Ectodermal cell (in vitro differentiated cells): ENCODE data around the gene WDR73.
A peak's percentile ranks its signal among the peaks of the same experiment; 100 is the strongest.

ENCODE experiments used
- H3K27ac ChIP-seq: 2 replicates; pipeline ENCODE4 v1.7.0; 2013; ENCODE audit warnings: mild to moderate bottlenecking, low read depth, low read length; ENCODE audit not compliant: insufficient read depth, poor library complexity, severe bottlenecking
- H3K27me3 ChIP-seq: 2 replicates; pipeline ENCODE4 v1.7.0; 2013; ENCODE audit warnings: mild to moderate bottlenecking, low read length; ENCODE audit not compliant: insufficient read depth, control insufficient read depth, poor library complexity, severe bottlenecking
- H3K36me3 ChIP-seq: one replicate; pipeline ENCODE4 v1.7.0; 2013; ENCODE audit warnings: low read length; ENCODE audit not compliant: control insufficient read depth, insufficient read depth
- H3K4me1 ChIP-seq: one replicate; pipeline ENCODE4 v1.7.0; 2013; ENCODE audit warnings: low read length; ENCODE audit not compliant: control insufficient read depth, insufficient read depth
- H3K4me3 ChIP-seq: 2 replicates; pipeline ENCODE4 v1.7.0; 2013; ENCODE audit warnings: low read depth, low read length, control low read depth; ENCODE audit not compliant: insufficient read depth
- H3K9me3 ChIP-seq: 2 replicates; pipeline ENCODE4 v1.7.0; 2013; ENCODE audit warnings: mild to moderate bottlenecking, low read length, moderate library complexity; ENCODE audit not compliant: control insufficient read depth
- WGBS, 2 experiments: methylation state at CpG; one replicate each; pipeline ENCODE4 v1.1.7; 2013; ENCODE audit warnings: missing lambda C conversion rate in 2 of 2; 5-methylcytosine and 5-hydroxymethylcytosine counted together

The WDR73 gene

GRCh38 chr15:84603630-84604379 lies 50.3 kb downstream of the WDR73 start:
- peaks cover 21% of the 10 kb centered on the region for H3K27me3 ChIP-seq
- H3K36me3 ChIP-seq: peaks cover 10% of the 10 kb centered on the region
- H3K4me3 ChIP-seq: no peak overlapping the region
- no peak overlapping the region for H3K27ac ChIP-seq
- 76 to 79% methylated on average over 14 of the region's 14 CpGs for WGBS, 2 experiments
- H3K4me1 ChIP-seq: no peaks in the 10 kb centered on the region
- H3K9me3 ChIP-seq: no peaks in the 10 kb centered on the region

DNA sequence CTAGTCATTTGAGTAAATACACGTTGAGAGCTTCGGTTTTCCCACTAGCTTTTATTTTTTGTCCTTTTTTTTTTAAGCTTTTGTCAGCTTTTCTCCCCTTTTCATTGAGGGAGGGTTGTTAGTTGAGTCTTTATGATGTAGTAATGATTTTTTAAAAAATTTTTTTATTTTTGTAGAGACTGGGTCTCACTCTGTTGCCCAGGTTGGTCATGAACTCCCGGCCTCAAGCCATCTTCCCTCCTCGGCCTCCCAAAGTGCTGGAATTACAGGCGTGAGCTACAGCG lies 52.6 kb downstream of the WDR73 start:
- 60 to 63% methylated on average over 6 of the region's 6 CpGs for WGBS, 2 experiments
- Histone ChIP-seq H3K27ac (no peak overlapping the region), H3K4me1 (no peaks in the 10 kb centered on the region), H3K9me3 (no peaks in the 10 kb centered on the region), H3K27me3 (peaks cover 25% of the 10 kb centered on the region), H3K4me3 (peak overlapping the region; percentile 93), H3K36me3 (peaks cover 10% of the 10 kb centered on the region)

GRCh38 chr15:84600687-84601554 lies 53.2 kb downstream of the WDR73 start, which contains the start of gene ZSCAN2:
TSS of gene ZSCAN2 (plus strand) at chr15:84601009. CDS start at chr15:84603928, 2,919 bp downstream.
- peak within 1 kb of the TSS; percentile 93 for H3K4me3 ChIP-seq
- H3K9me3 ChIP-seq: no peaks in the 10 kb centered on the region
- peaks cover 8% of the 10 kb centered on the region for H3K36me3 ChIP-seq
- WGBS, 2 experiments: 0% methylated on average over 68 of the region's 68 CpGs
- peaks cover 25% of the 10 kb centered on the region for H3K27me3 ChIP-seq
- no peaks in the 10 kb centered on the region for H3K4me1 ChIP-seq
- H3K27ac ChIP-seq: peak within 1 kb of the TSS; percentile 67

DNA sequence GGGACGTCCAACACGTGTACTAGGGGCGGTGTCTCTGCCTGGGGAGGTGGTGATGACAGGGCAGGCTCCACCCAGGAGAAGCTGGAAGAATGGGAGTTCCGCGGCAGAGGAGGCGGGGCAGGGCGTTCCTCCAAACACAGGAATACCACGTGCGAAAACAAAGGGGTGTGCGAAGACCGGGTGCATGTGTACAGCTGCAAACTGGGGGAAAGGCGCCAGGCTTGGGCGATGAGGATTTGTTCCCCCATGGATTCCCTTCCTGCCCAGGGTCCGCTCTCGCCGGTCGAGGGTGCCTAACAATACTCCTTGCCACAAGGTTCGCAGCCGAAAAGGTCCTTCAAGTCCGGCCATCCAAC lies 53.8 kb downstream of the WDR73 start:
- Histone ChIP-seq H3K4me1 (no peaks in the 10 kb centered on the region), H3K4me3 (peak overlapping the region; percentile 93), H3K27ac (no peak overlapping the region), H3K27me3 (peaks cover 25% of the 10 kb centered on the region), H3K36me3 (peaks cover 3% of the 10 kb centered on the region), H3K9me3 (no peaks in the 10 kb centered on the region)
- WGBS, 2 experiments: 8% methylated on average over 20 of the region's 20 CpGs

DNA sequence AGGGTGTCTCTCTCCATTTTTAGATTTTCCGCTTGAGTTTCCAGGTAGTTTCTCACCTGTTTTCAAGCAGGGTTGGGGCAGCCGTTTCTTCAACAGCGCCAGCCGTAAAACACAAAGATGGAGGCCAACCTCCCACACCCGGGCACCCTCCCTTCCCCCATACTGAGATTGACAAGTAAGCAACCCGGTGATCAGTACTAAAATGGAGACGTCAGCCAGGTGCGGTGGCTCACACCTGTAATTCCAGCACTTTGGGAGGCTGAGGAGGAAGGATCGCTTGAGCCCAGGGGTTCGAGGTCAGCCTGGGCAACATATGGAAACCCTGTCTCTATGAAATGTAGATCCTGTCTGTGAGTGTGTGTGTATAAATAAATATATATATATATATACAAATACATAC lies 54.2 kb downstream of the WDR73 start:
- Histone ChIP-seq H3K4me3 (no peak overlapping the region), H3K36me3 (peaks cover 3% of the 10 kb centered on the region), H3K27me3 (peaks cover 25% of the 10 kb centered on the region), H3K27ac (no peak overlapping the region), H3K9me3 (no peaks in the 10 kb centered on the region), H3K4me1 (no peaks in the 10 kb centered on the region)
- WGBS, 2 experiments: 80 to 88% methylated on average over 10 of the region's 10 CpGs

GRCh38 chr15:84598993-84599392 lies 55.1 kb downstream of the WDR73 start:
- no peak overlapping the region for H3K4me3 ChIP-seq
- 81 to 88% methylated on average over 1 of the region's 1 CpG for WGBS, 2 experiments
- peaks cover 25% of the 10 kb centered on the region for H3K27me3 ChIP-seq
- H3K27ac ChIP-seq: no peak overlapping the region
- no peaks in the 10 kb centered on the region for H3K9me3 ChIP-seq
- no peaks in the 10 kb centered on the region for H3K36me3 ChIP-seq
- H3K4me1 ChIP-seq: no peaks in the 10 kb centered on the region

- no peak overlapping the region for H3K27ac ChIP-seq
- no peaks in the 10 kb centered on the region for H3K4me1 ChIP-seq
- WGBS, 2 experiments: 76 to 83% methylated on average over 2 of the region's 2 CpGs
- no peaks in the 10 kb centered on the region for H3K36me3 ChIP-seq
- no peaks in the 10 kb centered on the region for H3K9me3 ChIP-seq
- no peak overlapping the region for H3K4me3 ChIP-seq
- H3K27me3 ChIP-seq: peaks cover 25% of the 10 kb centered on the region
Measured at GRCh38 chr15:84598250-84598649, 55.8 kb downstream of the WDR73 start.

DNA sequence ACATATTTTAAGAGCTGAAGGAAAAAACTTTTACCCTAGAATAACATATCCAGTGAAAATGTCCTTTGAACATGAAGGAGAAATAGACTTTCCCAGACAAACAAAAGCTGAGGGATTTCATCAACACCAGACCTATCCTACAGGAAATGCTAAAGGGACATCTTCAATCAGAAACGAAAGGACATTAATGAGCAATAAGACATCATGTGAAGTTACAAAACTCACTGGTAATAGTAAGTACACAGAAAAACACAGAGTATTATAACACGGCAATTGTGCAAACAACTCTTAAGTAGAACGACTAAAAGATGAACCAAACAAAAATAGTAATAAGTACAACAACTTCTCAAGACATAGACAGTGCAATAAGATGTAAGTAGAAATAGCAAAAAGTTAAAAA lies 56.8 kb downstream of the WDR73 start:
- Histone ChIP-seq H3K9me3 (no peaks in the 10 kb centered on the region), H3K4me3 (no peak overlapping the region), H3K36me3 (no peaks in the 10 kb centered on the region), H3K4me1 (no peaks in the 10 kb centered on the region), H3K27ac (no peak overlapping the region), H3K27me3 (peaks cover 25% of the 10 kb centered on the region)
- WGBS, 2 experiments: 89 to 94% methylated on average over 2 of the region's 3 CpGs

DNA sequence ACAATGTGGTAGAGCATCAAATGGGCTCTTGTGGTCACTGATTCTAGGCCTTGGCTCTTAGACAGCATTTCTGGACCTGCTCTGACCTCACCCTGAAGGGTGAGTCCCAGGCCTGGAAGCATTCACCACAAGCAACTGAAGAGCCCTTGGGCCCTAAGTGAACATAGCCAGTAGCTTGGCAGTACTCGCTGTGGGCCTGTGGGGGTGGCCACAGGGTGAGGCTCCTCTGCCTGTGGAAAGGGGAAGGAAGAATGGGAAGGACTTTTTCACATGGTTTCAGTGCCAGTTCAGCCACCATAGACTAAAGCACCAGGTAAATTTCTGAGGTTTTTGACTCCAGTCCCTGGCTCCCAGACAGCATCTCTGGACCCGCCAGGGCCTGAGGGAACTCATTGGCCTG lies 58.4 kb downstream of the WDR73 start:
- Histone ChIP-seq H3K9me3 (no peaks in the 10 kb centered on the region), H3K27ac (no peak overlapping the region), H3K4me1 (no peaks in the 10 kb centered on the region), H3K27me3 (peaks cover 17% of the 10 kb centered on the region), H3K36me3 (no peaks in the 10 kb centered on the region), H3K4me3 (no peak overlapping the region)
- 95 to 96% methylated on average over 2 of the region's 2 CpGs for WGBS, 2 experiments

- H3K36me3 ChIP-seq: no peaks in the 10 kb centered on the region
- no peak overlapping the region for H3K27ac ChIP-seq
- peaks cover 8% of the 10 kb centered on the region for H3K27me3 ChIP-seq
- 70 to 71% methylated on average over 3 of the region's 3 CpGs for WGBS, 2 experiments
- no peak overlapping the region for H3K4me3 ChIP-seq
- no peaks in the 10 kb centered on the region for H3K4me1 ChIP-seq
- no peaks in the 10 kb centered on the region for H3K9me3 ChIP-seq
Measured at GRCh38 chr15:84594617-84595290, 59.3 kb downstream of the WDR73 start.
